Hematopoietic multipotent progenitor cell treated with erythropoietin and hydrocortisone succinate and interleukin-3 and kit ligand, for 6 days (in vitro differentiated cells): ENCODE measurements around the gene RPEL1.
"Not testable (repeated sequence)": the region's sequence is repeated elsewhere in the genome, so short reads cannot be mapped to it uniquely, and the experiment has no call there.

Experiments used
- DNase-seq: peaks from one replicate; pipeline ENCODE4 v3.0.0-alpha.2; 2015

The RPEL1 gene

DNA sequence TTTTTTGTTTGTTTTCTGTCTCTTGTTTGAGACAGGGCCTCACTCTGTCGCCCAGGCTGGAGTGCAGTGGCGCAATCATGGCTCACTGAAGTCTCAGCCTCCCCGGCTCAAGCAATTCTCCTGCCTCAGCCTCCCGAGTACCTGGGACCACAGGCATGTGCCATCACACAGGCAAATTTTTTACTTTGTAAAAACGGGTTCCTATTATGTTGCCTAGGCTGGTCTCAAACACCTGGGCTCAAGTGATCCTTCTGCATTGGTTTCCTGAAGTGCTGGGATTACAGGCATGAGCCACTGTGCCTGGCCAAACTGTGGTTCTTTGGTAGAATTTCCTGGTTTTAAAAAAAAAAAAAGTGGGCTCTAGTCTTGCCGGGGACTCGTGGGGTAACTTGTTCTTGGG is at the start of gene RPEL1:
Gene RPEL1, plus strand, starts transcription at position 301 of the 400 bp plus-strand sequence. CDS start 110 bp downstream, outside the sequence.
- not testable (repeated sequence) for DNase-seq

DNA sequence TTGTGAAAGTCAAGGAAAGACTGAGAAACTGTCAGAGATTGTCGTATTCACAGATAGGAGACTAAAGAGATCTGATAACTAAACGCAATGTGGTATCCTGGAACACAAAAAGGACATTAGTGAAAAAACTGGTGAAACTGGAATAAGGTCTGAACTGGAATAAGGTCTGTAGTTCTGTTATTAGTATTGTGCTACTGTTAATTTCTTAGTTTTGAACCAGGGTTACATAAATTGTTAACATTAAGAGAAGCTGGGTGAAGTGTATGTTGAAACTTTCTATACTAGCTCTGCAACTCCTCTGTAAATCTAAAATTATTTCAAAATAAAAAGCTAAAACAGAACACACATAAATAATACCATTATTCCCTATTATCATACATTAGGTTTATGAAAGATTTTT is 49.2 kb upstream of the RPEL1 start:
- DNase-seq: peak; percentile 19

DNA sequence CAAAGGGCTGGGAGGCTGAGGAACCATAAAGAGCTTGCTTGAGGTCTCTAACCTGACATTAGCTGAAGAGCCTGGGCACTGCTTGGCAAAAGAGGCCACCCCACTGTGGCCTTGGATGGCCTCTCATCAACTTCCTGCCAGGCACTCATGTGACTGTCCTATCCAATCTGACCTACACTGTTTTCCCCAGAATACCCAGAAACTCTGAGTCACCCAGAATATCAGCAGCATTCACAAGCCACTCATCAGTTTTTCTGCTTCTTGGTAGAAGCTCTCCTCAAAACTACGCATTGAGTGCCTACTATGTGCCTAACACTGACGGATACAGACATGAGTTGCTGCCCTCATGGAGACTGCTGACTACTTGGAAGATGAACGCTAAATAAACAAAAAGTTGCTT is 48.5 kb upstream of the RPEL1 start:
- peak; percentile 95 for DNase-seq

DNA sequence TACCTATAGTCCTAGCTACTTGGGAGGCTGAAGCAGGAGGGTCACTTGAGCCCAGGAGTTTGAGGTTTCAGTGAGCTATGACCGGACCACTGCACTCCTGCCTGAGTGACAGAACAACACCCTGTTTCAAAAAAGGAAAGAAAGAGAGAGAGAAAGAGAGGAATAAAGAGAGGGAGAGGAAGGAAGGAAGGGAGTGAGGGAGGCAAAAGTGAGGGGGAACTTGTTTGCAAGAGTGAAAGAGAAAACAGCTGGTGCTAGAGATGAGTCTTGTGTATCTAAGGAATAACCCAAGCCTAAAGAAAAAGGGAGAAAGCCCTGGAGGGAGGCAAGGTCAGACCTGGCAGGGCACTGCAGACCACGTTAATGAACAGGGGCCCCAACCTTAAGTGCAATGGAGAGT is 47.8 kb upstream of the RPEL1 start:
- DNase-seq: peak; percentile 33

DNA sequence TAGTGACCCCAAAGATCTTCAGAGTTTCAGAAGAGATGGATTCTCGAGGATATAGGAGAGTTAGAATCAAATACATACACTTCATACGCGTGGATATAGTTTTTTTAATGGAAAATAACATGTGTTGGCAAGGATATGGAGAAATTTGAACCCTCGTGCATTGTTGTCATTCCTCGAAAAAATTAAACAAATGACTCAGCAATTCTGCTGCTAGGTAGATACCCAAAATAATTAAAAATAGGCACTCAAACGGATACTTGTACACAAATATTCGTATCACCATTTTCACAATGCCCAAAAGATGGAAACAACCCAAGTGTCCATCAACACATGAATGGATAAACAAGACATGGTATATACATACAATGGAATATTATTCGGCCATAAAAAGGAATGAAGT is 47.0 kb upstream of the RPEL1 start:
- no peak for DNase-seq

DNA sequence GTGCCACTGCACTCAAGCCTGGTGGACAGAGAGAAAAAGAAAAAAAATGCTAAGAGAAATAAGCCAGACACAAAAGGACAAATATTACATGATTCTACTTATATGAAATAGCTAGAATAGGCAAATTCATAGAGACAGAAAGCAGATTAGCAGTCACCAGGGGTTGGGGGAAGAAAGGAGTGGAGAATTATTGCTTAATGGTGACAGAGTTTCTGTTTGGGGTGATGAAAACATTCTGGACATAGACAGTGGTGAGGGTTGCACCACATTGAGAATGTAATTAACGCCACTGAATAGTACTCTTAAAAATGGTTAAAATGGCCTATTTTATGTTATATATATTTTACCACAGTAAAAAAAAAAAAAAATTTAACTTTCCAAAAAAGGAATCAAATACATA is 46.2 kb upstream of the RPEL1 start:
- peak; percentile 70 for DNase-seq

DNA sequence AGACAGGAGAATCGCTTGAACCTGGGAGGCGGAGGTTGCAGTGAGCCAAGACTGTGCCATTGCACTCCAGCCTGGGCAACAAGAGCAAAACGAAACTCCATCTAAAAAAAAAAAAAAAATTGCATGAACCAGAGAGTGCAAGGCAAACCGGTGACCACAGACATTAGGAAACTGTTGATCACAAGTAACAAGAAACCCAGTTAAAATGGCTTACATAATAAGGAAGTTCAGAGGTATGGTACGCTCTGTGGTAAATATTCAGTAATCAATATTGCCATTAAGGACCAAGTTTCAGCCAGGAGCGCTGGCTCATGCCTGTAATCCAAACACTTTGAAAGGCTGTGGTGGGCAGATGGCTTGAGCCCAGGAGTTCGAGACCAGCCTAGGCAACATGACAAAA is 43.4 kb upstream of the RPEL1 start:
- DNase-seq: peak; percentile 75

DNA sequence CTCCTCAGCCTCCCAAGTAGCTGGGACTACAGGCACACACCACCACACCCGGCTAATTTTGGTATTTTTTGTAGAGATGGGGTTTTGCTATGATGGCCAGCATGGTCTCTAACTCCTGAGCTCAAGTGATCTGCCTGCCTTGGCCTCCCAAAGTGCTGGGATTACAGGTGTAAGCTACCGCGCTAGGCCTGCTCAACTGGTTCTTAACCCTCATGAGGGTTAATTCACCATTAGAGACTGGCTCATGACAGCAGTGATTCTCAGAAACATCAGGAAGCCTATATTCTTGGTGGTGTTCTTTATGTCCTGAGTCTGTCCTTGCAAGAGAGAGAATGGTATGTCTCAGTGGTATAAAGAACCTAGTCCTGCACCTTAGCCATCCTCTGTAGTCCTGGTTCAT is 42.2 kb upstream of the RPEL1 start:
- DNase-seq: no peak

DNA sequence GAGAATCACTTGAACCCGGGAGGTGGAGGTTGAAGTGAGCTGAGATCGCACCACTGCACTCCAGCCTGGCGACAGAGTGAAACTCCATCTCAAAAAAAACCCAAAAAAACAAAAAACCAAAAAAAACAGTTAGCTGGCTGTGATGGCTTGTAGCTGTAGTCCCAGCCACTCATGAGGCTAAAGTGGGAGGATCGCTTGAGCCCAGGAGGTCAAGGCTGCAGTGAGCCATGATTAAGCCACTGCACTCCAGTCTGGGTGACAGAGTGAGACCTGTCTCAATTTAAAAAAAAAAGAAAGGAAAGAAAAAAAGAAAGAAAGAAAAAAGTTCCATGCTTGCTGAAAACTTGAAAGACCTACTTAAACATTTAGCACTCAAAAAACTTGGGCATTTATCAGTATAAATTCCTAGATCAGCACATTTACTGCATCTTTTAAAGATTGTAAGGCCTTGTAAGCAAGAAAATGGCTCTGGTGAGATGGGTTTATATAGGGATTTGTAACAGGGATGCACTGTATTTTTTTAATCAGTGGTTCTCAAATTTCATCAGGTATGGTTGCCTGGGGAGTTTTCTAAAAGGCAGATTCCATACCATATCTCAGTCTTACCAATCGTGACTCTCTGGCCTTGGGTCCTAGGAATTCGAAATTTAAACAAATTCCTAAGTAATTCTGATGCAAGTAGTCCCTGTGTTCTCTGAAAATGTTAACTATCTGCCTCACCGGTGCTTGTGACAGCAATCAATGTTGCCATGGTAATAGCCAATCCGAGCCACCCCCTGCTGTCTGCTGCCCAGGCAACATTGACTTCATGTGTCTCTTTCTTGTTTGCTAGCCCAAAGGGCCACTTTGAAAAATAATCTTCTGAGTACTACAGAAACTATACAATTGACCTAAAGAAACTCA is 41.1 kb upstream of the RPEL1 start:
- DNase-seq: no peak

DNA sequence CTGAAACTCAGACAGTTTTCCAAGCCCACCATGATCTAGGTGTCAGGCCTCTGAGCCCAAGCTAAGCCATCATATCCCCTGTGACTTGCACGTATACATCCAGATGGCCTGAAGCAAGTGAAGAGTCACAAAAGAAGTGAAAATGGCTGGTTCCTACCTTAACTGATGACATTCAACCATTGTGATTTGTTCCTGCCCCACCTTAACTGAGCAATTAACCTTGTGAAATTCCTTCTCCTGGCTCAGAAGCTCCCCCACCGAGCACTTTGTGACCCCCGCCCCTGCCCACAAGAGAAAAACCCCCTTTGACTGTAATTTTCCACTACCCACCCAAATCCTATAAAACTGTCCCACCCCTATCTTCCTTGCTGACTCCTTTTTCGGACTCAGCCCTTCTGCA is 40.3 kb upstream of the RPEL1 start:
- DNase-seq: not testable (repeated sequence)

DNA sequence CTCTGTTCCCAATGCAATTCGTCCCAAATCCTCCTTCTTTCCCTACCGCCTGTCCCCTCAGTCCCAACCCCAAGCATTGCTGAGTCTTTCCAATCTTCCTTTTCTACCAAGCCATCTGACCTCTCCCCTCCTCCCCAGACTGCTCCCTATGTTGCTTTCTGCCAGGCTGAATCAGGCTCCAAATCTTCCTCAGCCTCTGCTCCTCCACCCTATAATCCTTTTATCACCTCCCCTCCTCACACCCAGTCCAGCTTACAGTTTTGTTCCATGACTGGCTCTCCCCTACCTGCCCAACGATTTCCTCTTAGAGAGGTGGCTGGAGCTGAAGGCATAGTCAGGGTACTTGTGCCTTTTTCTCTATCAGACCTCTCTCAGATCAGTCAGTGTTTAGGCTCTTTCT is 39.0 kb upstream of the RPEL1 start:
- not testable (repeated sequence) for DNase-seq

DNA sequence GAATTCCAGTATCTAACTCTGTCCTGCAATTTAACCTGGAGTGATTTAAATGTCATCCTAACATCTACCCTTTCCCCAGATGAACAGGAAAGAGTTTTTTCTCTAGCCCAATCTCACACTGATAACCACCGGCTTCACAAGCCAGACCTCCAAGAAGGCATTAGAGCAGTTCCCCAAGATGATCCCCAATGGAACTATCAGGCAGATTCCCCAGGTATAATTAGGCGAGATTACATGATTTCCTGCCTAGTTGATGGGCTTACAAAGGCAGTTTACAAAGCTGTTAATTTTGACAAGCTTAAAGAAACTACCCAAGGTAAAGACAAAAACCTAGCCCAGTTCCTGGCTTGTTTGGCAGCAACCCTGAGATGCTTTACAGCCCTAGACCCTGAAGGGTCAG is 38.5 kb upstream of the RPEL1 start:
- no peak for DNase-seq

DNA sequence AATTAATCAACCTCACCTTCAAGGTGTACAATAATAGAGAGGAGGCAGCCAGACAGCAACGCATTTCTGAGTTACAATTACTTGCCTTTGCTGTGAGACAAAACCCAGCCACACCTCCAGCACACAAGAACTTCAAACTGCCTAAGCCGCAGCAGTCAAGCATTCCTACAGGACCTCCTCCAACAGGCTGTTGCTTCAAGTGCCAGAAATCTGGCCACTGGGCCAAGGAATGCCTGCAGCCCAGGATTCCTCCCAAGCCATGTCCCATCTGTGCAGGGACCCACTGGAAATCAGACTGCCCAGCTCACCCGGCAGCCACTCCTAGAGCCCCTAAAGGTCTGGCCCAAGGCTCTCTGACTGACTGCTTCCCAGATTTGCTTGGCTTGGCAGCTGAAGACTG is 38.0 kb upstream of the RPEL1 start:
- DNase-seq: not testable (repeated sequence)

DNA sequence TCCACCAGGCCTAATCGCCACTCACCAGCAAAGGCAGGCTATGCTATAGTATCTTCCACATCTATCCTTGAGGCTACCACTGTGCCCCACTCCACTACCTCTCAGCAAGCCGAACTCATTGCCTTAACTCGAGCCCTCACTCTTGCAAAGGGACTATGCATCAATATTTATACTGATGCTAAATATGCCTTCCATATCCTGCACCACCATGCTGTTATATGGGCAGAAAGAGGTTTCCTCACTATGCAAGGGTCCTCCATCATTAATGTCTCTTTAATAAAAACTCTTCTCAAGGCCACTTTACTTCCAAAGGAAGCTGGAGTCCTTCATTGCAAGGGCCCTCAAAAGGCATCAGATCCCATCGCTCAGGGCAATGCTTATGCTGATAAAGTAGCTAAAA is 35.4 kb upstream of the RPEL1 start:
- not testable (repeated sequence) for DNase-seq

DNA sequence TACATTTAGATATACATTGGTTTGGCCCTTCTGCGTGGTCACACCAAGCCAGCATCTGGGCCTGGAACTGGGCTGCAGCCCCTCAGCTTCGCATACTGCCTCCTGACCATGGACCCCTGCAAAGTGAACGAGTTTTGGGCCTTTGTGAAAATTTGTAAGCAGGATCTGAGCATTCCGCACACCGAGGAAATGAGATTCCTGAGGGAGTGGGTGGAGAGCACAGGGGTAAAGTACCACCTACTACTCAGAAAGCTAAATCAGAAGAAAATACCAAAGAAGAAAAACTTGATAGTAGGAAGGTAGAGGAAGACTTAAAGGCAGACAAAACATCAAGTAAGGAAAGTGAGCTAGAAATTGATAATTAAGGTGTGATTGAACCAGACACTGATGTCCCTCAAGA is 30.1 kb upstream of the RPEL1 start:
- DNase-seq: no peak

DNA sequence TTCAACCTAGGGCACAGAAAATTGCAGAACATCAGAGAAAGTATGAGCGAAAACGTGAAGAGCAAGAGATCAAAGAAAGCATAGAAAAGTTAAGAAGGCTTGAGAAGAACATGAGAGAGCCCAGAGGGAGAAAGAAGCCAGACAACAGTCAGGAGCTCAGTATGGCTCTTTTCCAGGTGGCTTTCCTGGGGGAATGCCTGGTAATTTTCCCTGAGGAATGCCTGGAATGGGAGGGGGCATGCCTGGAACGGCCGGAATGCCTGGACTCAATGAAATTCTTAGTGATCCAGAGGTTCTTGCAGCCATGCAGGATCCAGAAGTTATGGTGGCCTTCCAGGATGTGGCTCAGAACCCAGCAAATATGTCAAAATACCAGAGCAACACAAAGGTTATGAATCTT is 29.3 kb upstream of the RPEL1 start:
- DNase-seq: not testable (repeated sequence)

DNA sequence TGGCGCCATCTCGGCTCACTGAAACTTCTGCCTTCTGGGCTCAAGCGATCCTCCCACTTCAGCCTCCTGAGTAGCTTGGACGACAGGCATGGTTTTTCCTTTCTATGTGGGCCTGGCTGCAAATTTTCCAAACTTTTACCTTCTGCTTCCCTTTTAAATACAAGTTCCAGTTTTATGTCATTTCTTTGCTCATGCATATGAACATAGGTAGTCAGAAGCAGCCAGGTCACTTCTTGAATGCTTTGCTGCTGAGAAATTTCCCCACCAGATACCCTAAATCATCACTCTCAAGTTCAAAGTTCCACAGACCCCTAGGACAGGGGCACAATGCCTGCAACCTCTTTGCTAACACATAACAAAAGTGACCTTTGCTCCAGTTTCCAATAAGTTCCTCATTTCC is 21.6 kb upstream of the RPEL1 start:
- DNase-seq: no peak

DNA sequence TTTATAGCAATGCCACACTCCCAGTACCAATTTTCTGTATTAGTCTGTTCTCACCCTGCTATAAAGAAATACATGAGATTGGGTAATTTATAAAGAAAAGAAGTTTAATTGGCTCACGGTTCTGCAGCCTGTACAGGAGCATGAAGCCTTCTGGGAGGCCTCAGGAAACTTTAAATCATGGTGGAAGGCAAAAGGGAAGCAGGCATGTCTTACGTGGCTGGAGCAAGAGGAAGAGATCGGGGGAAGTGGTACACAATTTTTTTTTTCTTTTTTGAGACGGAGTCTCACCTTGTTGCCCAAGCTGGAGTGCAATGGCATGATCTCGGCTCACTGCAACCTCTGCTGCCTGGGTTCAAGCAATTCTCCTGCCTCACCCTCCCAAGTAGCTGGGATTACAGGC is 21.0 kb upstream of the RPEL1 start:
- not testable (repeated sequence) for DNase-seq

DNA sequence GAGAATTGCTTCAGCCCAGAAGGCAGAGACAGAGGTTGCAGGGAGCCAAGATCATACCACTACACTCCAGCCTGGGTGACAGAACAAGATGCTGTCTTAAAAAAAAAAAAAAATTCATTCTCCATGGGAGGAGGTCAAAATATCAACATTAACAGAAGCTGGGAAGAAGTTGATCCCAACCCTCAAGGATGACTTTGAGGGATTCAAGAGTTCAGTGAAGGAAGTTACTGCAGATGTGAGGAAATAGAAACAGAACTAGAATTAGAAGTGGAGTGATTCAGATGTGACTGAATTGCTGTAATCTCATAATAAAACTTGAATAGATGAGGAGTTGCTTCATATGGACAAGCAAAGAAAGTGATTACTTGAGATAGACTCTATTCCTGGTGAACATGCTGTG is 19.7 kb upstream of the RPEL1 start:
- no peak for DNase-seq

DNA sequence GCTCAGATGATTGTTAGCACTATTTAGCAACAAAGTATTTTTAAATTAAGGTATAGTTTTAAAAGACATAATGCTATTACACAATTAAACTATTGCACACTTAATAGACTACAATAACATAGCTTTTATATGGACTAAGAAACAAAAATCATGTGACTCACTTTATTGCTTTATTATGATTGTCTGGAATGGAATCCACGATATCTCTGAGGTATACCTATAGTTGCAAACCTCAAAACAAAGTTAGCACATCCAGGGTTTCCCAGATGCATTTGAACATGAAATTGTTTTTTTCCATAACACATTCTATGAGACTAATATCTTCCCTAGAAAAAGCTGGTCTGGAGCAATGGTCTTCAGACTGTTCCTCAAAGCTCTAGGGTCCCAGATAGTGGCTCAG is 18.3 kb upstream of the RPEL1 start:
- DNase-seq: no peak

DNA sequence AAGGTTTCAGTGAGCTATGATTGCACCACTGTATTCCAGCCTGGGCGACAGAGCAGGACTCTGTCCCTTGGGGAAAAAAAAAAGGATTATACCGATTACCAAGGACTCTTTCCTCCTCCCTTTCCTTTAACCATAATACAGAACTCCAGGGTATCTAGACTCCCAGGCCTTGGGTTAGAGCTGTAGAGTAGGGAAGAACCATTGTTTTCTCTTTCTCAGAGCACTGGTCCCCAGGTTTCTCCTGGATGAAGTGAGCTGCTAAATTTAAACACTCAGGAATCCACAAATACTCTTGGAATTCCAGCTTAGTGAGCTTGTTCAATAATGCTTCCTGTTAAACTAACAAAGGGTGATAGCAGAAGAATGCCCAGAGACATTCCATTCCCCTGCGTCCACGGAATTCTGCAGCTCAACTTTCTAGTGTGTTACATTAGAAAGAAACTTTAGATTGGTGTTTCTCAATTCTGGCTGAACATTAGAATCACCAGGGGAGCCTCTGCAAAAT is 14.6 kb upstream of the RPEL1 start:
- no peak for DNase-seq

DNA sequence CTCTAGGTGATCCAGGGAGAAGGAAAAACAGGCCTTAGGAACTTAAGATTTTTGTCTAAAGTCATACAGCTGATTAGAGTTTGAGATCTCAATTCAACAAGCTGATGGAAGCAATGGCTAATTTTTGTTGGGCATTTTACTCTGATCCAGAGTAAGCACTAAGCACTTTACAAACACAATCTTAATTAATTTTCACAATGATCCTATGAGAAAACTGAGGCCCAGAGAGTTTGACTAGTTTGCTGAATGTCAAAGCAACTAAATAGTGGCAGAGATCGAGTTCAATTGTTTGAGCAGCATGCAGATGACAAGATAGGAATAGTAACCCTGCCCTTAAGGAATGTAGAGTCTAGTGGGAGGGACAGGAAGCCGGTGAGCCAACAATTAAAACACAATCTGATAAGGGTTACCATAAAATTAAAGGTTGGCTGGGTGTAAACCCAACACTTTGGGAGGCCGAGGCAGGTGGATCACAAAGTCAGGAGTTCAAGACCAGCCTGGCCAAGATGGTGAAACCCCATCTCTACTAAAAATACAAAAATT is 13.5 kb upstream of the RPEL1 start:
- no peak for DNase-seq

DNA sequence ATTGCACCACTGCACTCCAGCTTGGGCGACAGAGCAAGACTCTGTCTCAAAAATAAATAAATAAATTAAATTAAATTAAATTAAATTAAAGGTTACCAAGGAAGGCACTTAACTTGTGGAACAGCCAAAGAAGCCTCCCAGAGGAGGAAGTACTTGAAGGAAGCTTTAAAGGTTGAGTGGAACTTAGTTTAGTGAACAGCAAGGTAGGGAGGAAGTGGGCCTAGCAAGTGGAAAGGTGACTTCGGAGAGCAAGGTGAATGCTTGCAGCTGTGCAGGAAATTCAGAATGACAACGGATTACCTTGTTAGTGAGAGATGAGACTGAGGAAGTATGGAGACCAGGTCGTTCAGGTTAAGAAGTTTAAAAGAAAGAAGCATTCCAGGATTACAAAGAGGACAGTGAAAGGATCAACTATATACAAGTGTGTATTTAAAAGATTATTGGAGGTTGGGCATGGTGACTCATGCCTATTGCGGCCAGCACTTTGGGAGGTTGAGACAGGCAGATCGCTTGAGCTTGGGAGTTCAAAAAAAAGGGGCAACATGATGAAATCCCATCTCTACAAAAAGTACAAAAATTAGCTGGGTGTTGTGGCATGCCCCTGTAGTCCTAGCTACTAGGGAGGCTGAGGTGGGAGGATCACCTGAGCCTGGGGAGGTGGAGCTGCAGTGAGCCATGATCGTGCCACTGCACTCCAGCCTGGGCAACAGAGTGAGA is 12.8 kb upstream of the RPEL1 start:
- DNase-seq: no peak

DNA sequence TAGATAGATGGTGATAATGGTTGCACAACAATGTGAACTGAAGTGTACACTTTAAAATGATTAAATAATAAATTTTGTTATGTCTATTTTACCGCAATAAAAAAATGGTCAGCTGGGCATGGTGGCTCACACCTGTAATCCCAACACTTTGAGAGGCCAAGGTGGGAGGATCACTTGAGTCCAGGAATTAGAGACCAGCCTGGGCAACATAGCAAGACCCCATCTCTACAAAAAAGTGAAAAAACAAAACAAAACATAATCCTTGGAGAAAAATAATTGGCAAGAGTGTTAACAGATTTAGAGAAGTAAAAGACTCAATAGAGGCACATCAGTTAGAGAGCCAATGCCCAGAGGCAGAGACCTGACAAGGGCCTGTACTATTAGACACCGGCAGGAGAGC is 9.9 kb upstream of the RPEL1 start:
- DNase-seq: no peak
